ENCODE data around the gene NT5M.

NT5M gene

GRCh38 chr17:17285951-17286350 is 17.2 kb upstream of the NT5M start:
- TF ChIP-seq, protein P1, sequence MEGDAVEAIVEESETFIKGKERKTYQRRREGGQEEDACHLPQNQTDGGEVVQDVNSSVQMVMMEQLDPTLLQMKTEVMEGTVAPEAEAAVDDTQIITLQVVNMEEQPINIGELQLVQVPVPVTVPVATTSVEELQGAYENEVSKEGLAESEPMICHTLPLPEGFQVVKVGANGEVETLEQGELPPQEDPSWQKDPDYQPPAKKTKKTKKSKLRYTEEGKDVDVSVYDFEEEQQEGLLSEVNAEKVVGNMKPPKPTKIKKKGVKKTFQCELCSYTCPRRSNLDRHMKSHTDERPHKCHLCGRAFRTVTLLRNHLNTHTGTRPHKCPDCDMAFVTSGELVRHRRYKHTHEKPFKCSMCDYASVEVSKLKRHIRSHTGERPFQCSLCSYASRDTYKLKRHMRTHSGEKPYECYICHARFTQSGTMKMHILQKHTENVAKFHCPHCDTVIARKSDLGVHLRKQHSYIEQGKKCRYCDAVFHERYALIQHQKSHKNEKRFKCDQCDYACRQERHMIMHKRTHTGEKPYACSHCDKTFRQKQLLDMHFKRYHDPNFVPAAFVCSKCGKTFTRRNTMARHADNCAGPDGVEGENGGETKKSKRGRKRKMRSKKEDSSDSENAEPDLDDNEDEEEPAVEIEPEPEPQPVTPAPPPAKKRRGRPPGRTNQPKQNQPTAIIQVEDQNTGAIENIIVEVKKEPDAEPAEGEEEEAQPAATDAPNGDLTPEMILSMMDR (IDR thresholded peaks at IDR 0.05; ENCODE audit: extremely low read depth, insufficient read depth, missing control alignments): no peak
- in situ Hi-C loops (cut with MboI; ENCODE audit: low pct_unique_long_range_greater_than_20kb, low sequenced_read_pairs, unreplicated experiment): no loop called here
- no peak for DNase-seq (ENCODE audit: low spot score)

DNA sequence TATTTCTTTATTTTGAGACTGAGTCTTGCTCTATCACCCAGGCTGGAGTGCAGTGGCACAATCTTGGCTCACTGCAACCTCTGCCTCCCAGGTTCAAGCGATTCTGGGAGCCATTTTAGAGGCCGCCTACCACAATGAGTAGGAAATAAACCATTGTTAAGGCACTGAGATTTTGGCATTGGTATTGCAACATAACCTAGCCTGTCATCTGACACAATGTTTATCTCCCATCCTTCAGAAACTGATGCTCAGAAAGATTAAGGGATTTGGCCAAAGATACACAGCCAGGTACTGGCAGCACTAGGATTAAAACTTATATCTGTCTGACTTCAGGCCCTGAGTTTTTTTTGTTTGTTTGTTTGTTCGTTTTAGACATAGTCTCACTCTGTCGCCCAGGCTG is 14.1 kb upstream of the NT5M start:
- in situ Hi-C loops (cut with MboI; ENCODE audit: low pct_unique_long_range_greater_than_20kb, low sequenced_read_pairs, unreplicated experiment): no loop called here
- no peak for DNase-seq (ENCODE audit: low spot score)
- TF ChIP-seq, protein P1 (IDR thresholded peaks at IDR 0.05; ENCODE audit: extremely low read depth, insufficient read depth, missing control alignments): no peak

DNA sequence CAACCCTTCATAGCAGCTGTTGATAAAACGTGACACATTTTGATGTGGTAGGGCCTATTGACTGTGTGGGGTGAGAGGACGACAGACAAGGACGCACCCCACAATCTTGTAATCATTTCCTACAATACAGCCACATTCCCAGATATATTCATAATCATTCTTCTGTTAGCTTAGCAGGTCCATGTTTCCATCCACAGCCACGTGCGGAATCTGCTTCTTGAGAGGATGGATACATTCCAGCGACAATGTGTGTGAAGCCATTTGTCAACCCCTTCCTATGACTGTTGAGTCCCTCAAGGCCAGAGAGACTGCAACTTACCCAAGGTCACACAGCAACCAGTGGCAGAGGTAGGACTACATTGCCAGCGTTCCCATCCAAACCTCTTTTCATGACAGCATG is 13.5 kb upstream of the NT5M start:
- TF ChIP-seq, protein P1 (IDR thresholded peaks at IDR 0.05; ENCODE audit: extremely low read depth, insufficient read depth, missing control alignments): no peak
- in situ Hi-C loops (cut with MboI; ENCODE audit: low pct_unique_long_range_greater_than_20kb, low sequenced_read_pairs, unreplicated experiment): no loop called here
- DNase-seq (ENCODE audit: low spot score): no peak

DNA sequence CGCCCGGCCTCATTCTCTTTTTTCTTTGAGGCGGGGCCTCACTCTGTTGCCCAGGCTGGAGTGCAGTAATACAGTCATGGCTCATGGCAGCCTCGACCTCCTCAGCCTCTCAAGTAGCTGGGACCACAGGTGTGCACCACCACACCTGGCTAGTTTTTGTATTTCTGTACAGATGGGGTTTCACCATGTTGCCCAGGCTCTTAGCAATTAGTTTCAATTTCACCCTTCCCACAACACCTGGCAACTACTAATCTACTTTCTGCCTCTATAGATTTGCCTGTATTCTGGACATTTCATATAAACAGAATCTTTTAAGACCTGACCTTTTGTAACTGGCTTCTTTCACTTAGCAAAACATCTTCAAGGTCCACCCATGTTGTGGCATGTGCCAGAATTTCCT is 8.0 kb upstream of the NT5M start:
- DNase-seq (ENCODE audit: low spot score): no peak
- in situ Hi-C loops (cut with MboI; ENCODE audit: low pct_unique_long_range_greater_than_20kb, low sequenced_read_pairs, unreplicated experiment): no loop called here
- TF ChIP-seq, protein P1 (IDR thresholded peaks at IDR 0.05; ENCODE audit: extremely low read depth, insufficient read depth, missing control alignments): no peak

DNA sequence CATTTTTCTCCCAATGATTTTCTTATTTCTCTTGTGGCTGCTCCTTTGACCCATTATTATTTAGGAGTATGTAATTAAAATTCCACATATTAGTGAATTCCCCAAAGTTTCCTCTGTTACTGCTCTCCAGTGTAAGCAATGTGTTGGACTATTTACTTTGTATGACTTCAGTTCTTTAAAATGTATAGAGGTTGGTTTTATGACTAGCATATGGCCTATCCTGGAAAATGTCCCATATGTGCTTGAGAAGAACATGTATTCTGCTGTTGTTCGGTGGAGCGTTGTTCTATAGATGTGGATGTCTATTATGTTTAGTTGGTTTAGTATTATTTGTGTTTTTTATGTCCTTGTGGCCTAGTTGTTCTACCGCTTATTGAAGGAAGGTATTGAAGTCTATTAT is 6.0 kb upstream of the NT5M start:
- no peak for DNase-seq (ENCODE audit: low spot score)
- TF ChIP-seq, protein P1 (IDR thresholded peaks at IDR 0.05; ENCODE audit: extremely low read depth, insufficient read depth, missing control alignments): no peak
- in situ Hi-C loops (cut with MboI; ENCODE audit: low pct_unique_long_range_greater_than_20kb, low sequenced_read_pairs, unreplicated experiment): no loop called here

DNA sequence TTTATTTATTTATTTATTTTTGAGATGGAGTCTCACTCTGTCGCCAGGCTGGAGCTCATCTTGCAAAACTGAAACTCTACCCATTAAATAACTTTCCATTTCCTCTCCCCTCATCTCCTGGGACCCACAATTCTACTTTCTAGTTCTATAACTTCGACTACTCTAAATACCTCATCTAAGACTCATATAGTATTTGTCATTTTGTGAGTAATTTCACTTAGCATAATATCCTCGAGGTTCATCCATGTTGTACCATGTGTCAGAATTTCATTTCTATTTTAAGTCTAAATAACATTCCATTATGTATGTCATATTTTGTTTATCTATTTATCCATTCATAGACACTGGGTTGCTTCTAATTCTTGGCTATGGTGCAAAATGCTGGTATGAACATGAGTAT is 5.1 kb upstream of the NT5M start:
- TF ChIP-seq, protein P1 (IDR thresholded peaks at IDR 0.05; ENCODE audit: extremely low read depth, insufficient read depth, missing control alignments): no peak
- no peak for DNase-seq (ENCODE audit: low spot score)
- in situ Hi-C loops (cut with MboI; ENCODE audit: low pct_unique_long_range_greater_than_20kb, low sequenced_read_pairs, unreplicated experiment): no loop called here

All from GM13977 (cell line).